HepG2 (cell line): ENCODE results near the gene CCL19. TPM values are rescaled to one million over a fixed set of nuclear protein-coding genes. Genes with fewer than 3 reads are reported as not detected.

Experiments
- AGO2 ChIP-seq: fragments of 200-400 bp; formaldehyde crosslinking; optimal IDR thresholded peaks from 2 replicates; pipeline ENCODE3; 2017; ENCODE audit warnings: mild to moderate bottlenecking, low read depth, low read length, moderate library complexity
- ARNTL ChIP-seq: sonication (generic); formaldehyde crosslinking; IDR thresholded peaks from 2 replicates; pipeline ENCODE4 v1.4.0; 2020; ENCODE audit warnings: mild to moderate bottlenecking, missing genetic modification reagents
- ATAD3A ChIP-seq: sonication (generic); formaldehyde crosslinking; IDR thresholded peaks from 2 replicates; pipeline ENCODE4 v1.4.0; 2020; ENCODE audit warnings: missing genetic modification reagents
- CEBPZ ChIP-seq: IDR thresholded peaks from 2 replicates; pipeline ENCODE4 v1.6.1; 2012; ENCODE audit warnings: low read length, improper control_type of control experiment
- CSRNP2 ChIP-seq: sonication (generic); formaldehyde crosslinking; conservative IDR thresholded peaks from 2 replicates; pipeline ENCODE4 v1.8.0; 2022; ENCODE audit warnings: low read depth, missing genetic modification reagents
- GPN1 ChIP-seq: sonication (generic); formaldehyde crosslinking; IDR thresholded peaks from 2 replicates; pipeline ENCODE4 v1.5.1; 2020; ENCODE audit warnings: missing genetic modification reagents, borderline replicate concordance
- IRX3 ChIP-seq: sonication (generic); formaldehyde crosslinking; IDR thresholded peaks from 2 replicates; pipeline ENCODE4 v1.8.1; 2023; ENCODE audit warnings: mild to moderate bottlenecking, low read depth, missing genetic modification reagents, borderline replicate concordance
- KDM1A ChIP-seq: IDR thresholded peaks from 2 replicates; pipeline ENCODE4 v1.6.1; 2016; ENCODE audit warnings: missing compliant biosample characterization
- PHF8 ChIP-seq: sonication (generic); formaldehyde crosslinking; IDR thresholded peaks from 2 replicates; pipeline ENCODE4 v1.5.0; 2020; ENCODE audit warnings: missing genetic modification reagents
- RORA ChIP-seq: sonication (generic); formaldehyde crosslinking; IDR thresholded peaks from 2 replicates; pipeline ENCODE4 v1.5.0; 2020; ENCODE audit warnings: mild to moderate bottlenecking, missing genetic modification reagents, moderate library complexity
- SALL2 ChIP-seq: sonication (generic); formaldehyde crosslinking; IDR thresholded peaks from 2 replicates; pipeline ENCODE4 v1.8.1; 2023; ENCODE audit warnings: mild to moderate bottlenecking, missing genetic modification reagents, inconsistent platforms
- SIN3B ChIP-seq: fragments of 150-350 bp; IDR thresholded peaks from 2 replicates; pipeline ENCODE4 v1.6.1; 2014; ENCODE audit warnings: low read length
- SNAI1 ChIP-seq: sonication (generic); formaldehyde crosslinking; IDR thresholded peaks from 2 replicates; pipeline ENCODE4 v1.5.0; 2020; ENCODE audit warnings: mild to moderate bottlenecking, missing genetic modification reagents, borderline replicate concordance
- TMF1 ChIP-seq: sonication (generic); formaldehyde crosslinking; IDR thresholded peaks from 2 replicates; pipeline ENCODE4 v1.8.1; 2022; ENCODE audit warnings: low read depth, missing genetic modification reagents
- ZMYM4 ChIP-seq: sonication (generic); formaldehyde crosslinking; IDR thresholded peaks from 2 replicates; pipeline ENCODE4 v1.8.1; 2023; ENCODE audit warnings: mild to moderate bottlenecking, missing genetic modification reagents
- ZNF17 ChIP-seq: sonication (generic); formaldehyde crosslinking; IDR thresholded peaks from 2 replicates; pipeline ENCODE4 v1.5.0; 2020; ENCODE audit warnings: mild to moderate bottlenecking, missing genetic modification reagents
- ZNF205 ChIP-seq: IDR thresholded peaks from 2 replicates; pipeline ENCODE4 v1.6.1; 2018; ENCODE audit warnings: missing biosample characterization, missing genetic modification reagents
- ZNF549 ChIP-seq: sonication (generic); formaldehyde crosslinking; IDR thresholded peaks from 2 replicates; pipeline ENCODE4 v1.5.0; 2020; ENCODE audit warnings: missing genetic modification reagents
- ZNF780A ChIP-seq: sonication (generic); formaldehyde crosslinking; IDR thresholded peaks from 2 replicates; pipeline ENCODE4 v1.8.0; 2022; ENCODE audit warnings: mild to moderate bottlenecking, missing genetic modification reagents, moderate library complexity
- ZSCAN5A ChIP-seq: sonication (generic); formaldehyde crosslinking; IDR thresholded peaks from 2 replicates; pipeline ENCODE4 v1.8.0; 2022; ENCODE audit warnings: mild to moderate bottlenecking, missing genetic modification reagents, borderline replicate concordance
- polyA plus RNA-seq, 8 experiments: library from polyadenylated mRNA; depleted of rRNA in 3 of 8; stranded (reverse) in 7 of 8; unstranded in 1 of 8; fragments of >200 nt; fragmentation: Illumina TruSeq in 4 of 8; extraction: Trizol in 4 of 8; gene quantifications; 2 replicates each; pipeline versions ENCODE4 v1.2.1 to v1.2.3, GENCODE V29; 2011 to 2016; ENCODE audit warnings: low read depth in 4 of 8, missing spikeins in 1 of 8, mixed read lengths in 1 of 8; ENCODE audit not compliant: insufficient read depth in 1 of 8
- total RNA-seq, 5 experiments: library from RNA; depleted of rRNA; stranded (reverse); fragments of >200 nt; fragmentation: Illumina TruSeq; extraction: Trizol; gene quantifications; 2 replicates each; pipeline ENCODE4 v1.2.3, GENCODE V29; 2016; ENCODE audit warnings: low read depth in 1 of 5
- TF ChIP-seq, protein P1 (sequence below): IDR thresholded peaks from 2 replicates; pipeline ENCODE4 v1.6.1; 2018; ENCODE audit warnings: missing genetic modification reagents, mild to moderate bottlenecking, missing compliant biosample characterization

The CCL19 gene
- total and polyA plus RNA-seq, 2 of the 13 experiments (the other 11 are each of a cell fraction or from before 2014, with no cell fraction given): not detected

DNA sequence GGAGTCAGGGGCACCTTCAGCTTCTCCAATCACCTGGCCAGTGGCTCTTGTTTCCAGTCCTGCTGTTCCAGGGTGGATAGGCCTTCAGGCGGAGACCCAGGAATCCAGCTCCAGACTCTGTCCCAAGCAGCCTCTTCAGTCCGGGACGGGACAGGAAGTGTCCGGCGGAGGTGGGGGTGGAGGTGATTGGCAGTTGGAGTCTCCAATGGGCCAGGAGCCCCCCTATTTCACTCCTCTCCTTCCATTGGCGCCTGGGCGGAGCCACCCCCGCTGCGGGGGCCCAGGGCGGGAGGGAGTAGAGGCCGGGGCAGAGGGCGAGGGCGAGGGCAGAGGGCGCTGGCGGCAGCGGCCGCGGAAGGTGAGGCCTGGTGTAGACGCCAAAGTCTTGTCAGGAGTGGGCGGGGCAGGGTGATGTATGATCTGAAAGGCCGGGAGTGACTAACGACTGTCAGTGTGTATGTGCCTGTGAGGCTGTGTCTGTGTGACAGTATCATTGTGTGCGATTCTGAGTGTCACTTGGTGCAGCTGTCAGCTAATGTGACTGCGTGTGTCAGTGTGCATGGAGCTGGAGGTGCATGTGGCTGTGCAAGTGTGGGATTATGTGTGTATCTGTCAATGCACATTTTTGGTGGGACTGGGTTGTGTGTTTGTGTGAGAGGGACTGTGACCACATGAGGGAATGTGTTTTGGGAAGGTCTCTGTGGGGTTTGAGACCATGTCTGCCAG is 39.0 kb downstream of the CCL19 start, which contains the start of gene IL11RA (continued):
- no peak; the same call in 1 of the 2 replicates for TF ChIP-seq ZSCAN5A
- TF ChIP-seq ZNF17 (CRISPR knock-in tag): no peak
- TF ChIP-seq KDM1A (CRISPR knock-in tag): no peak; the same call in 1 of the 2 replicates
- TF ChIP-seq AGO2: peak; percentile 98
- no peak; the same call in 1 of the 2 replicates for TF ChIP-seq ZNF205
- no peak for TF ChIP-seq RORA (CRISPR knock-in tag)
- peak; percentile 64 for TF ChIP-seq ZMYM4
- TF ChIP-seq IRX3 (CRISPR knock-in tag): no peak
- TF ChIP-seq CSRNP2 (CRISPR knock-in tag): no peak
- no peak for TF ChIP-seq CEBPZ
- peak; percentile 79; the same call in 1 of the 2 replicates for TF ChIP-seq ZNF780A (CRISPR knock-in tag)
- TF ChIP-seq ATAD3A: no peak
- TF ChIP-seq, protein P1, sequence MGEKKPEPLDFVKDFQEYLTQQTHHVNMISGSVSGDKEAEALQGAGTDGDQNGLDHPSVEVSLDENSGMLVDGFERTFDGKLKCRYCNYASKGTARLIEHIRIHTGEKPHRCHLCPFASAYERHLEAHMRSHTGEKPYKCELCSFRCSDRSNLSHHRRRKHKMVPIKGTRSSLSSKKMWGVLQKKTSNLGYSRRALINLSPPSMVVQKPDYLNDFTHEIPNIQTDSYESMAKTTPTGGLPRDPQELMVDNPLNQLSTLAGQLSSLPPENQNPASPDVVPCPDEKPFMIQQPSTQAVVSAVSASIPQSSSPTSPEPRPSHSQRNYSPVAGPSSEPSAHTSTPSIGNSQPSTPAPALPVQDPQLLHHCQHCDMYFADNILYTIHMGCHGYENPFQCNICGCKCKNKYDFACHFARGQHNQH: peak; percentile 72; the same call in 1 of the 2 replicates
- TF ChIP-seq ZNF549 (CRISPR knock-in tag): no peak
- TF ChIP-seq GPN1 (CRISPR knock-in tag): no peak
- 0 out of 2 replicates have a peak, but pooled peaks have one; percentile 32 for TF ChIP-seq SIN3B
- no peak for TF ChIP-seq SNAI1 (CRISPR knock-in tag)
- peak; percentile 46; the same call in 1 of the 2 replicates for TF ChIP-seq PHF8 (CRISPR knock-in tag)
- TF ChIP-seq ARNTL (CRISPR knock-in tag): no peak
- peak; percentile 37; the same call in 1 of the 2 replicates for TF ChIP-seq SALL2 (CRISPR knock-in tag)
- no peak for TF ChIP-seq TMF1 (CRISPR knock-in tag)
